Measurements from ENCODE around the gene UBE2L3. TPM values are rescaled to one million over a fixed set of nuclear protein-coding genes. Genes with fewer than 3 reads are reported as not detected.
"Not testable (repeated sequence)": the region's sequence is repeated elsewhere in the genome, so short reads cannot be mapped to it uniquely, and the experiment has no call there.

Gene UBE2L3
- total and polyA plus RNA-seq, 8 donors: 23.1 to 94.2 (median 50.7) TPM

DNA sequence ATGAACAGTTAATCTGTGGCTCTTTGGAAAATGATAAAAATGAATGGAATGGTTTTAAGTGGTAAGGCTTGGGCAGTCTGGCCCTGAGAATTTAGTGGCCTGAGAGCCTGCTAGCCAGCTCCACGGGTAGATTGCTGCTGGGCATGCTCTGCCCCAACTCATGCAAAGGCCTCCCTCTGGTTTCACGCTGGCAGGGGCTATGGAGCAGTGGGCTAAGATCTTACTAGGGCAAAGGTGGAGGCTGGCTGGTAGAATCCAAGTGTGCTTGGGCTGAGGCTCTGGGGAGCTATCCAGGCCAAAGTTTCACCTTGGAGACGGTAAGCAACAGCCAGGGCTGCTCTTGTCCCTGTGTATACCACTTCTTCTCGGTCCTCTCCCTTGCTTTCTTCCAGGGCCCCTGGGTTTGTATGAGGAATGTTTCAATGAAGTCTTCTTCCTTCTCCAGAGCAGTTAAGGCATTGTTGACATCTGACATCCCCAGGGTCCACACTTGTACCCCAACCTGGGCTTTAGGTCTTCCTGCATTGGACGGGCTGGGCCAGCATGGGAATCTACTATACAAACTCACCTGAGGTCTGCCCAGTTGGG lies 27.4 kb downstream of the UBE2L3 start:
- intact Hi-C loops (cut with DNase I; ENCODE audit: low total_unique reads): no loop called here
- Histone ChIP-seq H3K9me3 (no peaks in the 10 kb centered on the region), H3K27ac (no peak overlapping the region), H3K36me3 (peaks cover 29 to 59% (median 51%) of the 10 kb centered on the region in 4 donors), H3K4me3 (no peak overlapping the region), H3K27me3 (no peaks in the 10 kb centered on the region), H3K4me1 (peaks cover 22 to 61% (median 45%) of the 10 kb centered on the region in 4 donors)
- TF ChIP-seq EP300 (IDR thresholded peaks at IDR 0.05) (no peak), POLR2AphosphoS5 (IDR thresholded peaks at IDR 0.05) (no peak), POLR2A (IDR thresholded peaks at IDR 0.05) (no peak)
- TF ChIP-seq, protein P1, sequence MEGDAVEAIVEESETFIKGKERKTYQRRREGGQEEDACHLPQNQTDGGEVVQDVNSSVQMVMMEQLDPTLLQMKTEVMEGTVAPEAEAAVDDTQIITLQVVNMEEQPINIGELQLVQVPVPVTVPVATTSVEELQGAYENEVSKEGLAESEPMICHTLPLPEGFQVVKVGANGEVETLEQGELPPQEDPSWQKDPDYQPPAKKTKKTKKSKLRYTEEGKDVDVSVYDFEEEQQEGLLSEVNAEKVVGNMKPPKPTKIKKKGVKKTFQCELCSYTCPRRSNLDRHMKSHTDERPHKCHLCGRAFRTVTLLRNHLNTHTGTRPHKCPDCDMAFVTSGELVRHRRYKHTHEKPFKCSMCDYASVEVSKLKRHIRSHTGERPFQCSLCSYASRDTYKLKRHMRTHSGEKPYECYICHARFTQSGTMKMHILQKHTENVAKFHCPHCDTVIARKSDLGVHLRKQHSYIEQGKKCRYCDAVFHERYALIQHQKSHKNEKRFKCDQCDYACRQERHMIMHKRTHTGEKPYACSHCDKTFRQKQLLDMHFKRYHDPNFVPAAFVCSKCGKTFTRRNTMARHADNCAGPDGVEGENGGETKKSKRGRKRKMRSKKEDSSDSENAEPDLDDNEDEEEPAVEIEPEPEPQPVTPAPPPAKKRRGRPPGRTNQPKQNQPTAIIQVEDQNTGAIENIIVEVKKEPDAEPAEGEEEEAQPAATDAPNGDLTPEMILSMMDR (IDR thresholded peaks at IDR 0.05): no peak
- 57 to 80% (median 68%) methylated on average over 5 of the region's 5 CpGs for WGBS, 5 donors
- DNase-seq: no peak

DNA sequence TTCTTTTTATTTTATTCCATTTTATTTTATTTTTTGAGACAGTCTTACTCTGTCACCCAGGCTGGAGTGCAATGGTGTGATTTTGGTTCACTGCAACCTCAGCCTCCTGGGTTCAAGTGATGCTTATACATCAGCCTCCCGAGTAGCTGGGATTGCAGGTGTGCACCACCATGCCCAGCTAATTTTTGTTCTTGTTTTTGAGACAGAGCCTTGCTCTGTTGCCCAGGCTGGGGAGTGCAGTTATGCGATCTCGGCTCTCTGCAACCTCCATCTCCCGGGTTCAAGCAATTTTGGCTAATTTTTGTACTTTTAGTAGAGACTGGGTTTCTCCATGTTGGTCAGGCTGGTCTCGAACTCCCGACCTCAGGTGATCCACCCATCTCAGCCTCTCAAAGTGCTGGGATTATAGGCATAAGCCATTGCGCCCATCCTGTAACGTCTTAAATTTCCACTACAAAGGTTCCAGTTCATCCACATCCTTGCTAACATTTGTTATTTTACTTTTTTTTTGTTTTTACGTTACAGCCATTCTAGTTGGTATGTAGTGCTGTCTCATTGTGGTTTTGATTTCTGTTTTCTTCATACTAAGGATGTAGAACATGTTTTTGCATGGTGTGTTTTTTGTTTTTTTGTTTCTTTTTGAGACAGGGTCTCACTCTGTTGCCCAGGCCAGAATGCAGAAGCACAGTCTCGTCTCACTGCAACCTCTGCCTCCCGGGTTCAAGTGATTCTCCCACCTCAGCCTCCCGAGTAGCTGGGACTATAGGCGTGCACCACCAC lies 29.0 kb downstream of the UBE2L3 start:
- H3K4me3 ChIP-seq; H3K9me3 ChIP-seq; intact Hi-C loops (cut with DNase I; ENCODE audit: low total_unique reads); H3K27me3 ChIP-seq; H3K27ac ChIP-seq; DNase-seq: not testable (repeated sequence)
- Histone ChIP-seq H3K36me3 (peaks cover 29 to 59% (median 51%) of the 10 kb centered on the region in 4 donors), H3K4me1 (peaks cover 6 to 51% (median 31%) of the 10 kb centered on the region in 4 donors)
- 89 to 98% (median 95%) methylated on average over 13 of the region's 13 CpGs for WGBS, 5 donors

DNA sequence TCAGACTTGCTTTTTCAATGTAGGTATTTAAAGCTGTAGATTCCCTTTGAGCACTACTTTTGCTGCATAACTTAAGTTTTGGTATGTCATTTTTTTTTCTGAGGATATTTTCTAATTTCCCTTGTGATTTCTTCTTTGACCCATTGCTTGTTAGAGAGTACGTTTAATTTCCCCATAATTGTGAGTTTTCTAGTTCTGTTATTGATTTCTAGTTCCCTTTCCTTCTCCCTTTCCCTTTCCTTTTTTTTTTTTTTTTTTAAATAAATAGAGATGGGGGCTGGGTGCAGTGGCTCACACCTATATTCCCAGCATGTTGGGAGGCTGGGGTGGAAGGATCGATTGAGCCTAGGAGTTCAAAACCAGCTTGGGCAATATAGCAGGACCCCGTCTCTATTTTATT lies 30.8 kb downstream of the UBE2L3 start:
- TF ChIP-seq, protein P1 (IDR thresholded peaks at IDR 0.05): no peak
- TF ChIP-seq POLR2AphosphoS5 (IDR thresholded peaks at IDR 0.05) (no peak), EP300 (IDR thresholded peaks at IDR 0.05) (no peak), POLR2A (IDR thresholded peaks at IDR 0.05) (no peak)
- Histone ChIP-seq H3K4me3 (no peak overlapping the region), H3K4me1 (peaks cover 0 to 43% (median 23%) of the 10 kb centered on the region in 4 donors), H3K27ac (no peak overlapping the region), H3K36me3 (peaks cover 23 to 49% (median 43%) of the 10 kb centered on the region in 4 donors), H3K27me3 (no peaks in the 10 kb centered on the region), H3K9me3 (no peaks in the 10 kb centered on the region)
- intact Hi-C loops (cut with DNase I; ENCODE audit: low total_unique reads): no loop called here
- DNase-seq: no peak
- WGBS, 5 donors: 83 to 96% (median 92%) methylated on average over 3 of the region's 3 CpGs

DNA sequence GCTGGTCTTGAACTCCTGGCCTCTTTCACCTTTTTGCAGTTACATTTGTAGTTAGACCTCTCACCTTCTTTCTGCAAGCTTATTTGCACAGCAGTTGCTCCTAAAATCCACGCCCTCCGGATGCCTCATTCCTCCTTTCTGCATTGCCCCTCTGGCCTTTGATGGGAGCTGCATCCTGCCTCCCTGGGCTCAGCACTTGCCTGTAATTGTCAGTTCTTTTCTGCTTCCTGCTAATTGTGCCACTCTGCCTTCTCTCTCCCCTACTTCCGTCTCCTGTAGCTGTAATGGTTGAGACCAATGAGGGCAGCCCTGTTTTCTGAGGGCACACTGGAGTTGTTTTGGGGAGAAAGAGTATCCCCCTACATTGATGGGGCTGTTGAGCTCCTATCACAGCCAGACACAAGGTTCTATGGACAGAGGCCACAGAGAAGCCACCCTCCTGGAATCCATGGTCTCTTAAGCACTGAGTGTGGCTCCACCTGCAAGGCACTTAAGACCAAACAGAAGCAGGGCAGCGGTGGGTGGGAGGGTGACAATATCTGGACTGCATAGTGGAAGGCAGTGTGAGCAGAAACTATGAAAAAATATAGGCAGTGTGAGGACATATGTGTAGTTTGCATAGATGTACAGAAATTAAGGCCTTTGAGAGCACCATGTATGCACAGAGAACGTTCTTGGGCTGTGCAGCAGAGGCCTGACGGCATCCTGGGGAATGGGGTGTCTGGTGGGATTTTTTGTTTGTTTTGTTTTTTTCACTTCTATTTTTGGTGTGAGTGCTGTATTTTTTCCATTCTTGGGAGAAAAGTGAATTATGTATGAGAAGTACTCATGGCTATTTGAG lies 31.8 kb downstream of the UBE2L3 start:
- no peaks in the 10 kb centered on the region for H3K27me3 ChIP-seq
- no peak for DNase-seq
- TF ChIP-seq EP300 (IDR thresholded peaks at IDR 0.05) (no peak), POLR2A (IDR thresholded peaks at IDR 0.05) (no peak), POLR2AphosphoS5 (IDR thresholded peaks at IDR 0.05) (no peak)
- TF ChIP-seq, protein P1 (IDR thresholded peaks at IDR 0.05): no peak
- H3K36me3 ChIP-seq: peaks cover 14 to 40% (median 34%) of the 10 kb centered on the region in 4 donors
- no peak overlapping the region for H3K27ac ChIP-seq
- intact Hi-C loops (cut with DNase I; ENCODE audit: low total_unique reads): no loop called here
- no peak overlapping the region for H3K4me3 ChIP-seq
- no peaks in the 10 kb centered on the region for H3K9me3 ChIP-seq
- WGBS, 5 donors: 81 to 89% (median 83%) methylated on average over 6 of the region's 6 CpGs
- H3K4me1 ChIP-seq: peaks cover 0 to 34% (median 17%) of the 10 kb centered on the region in 4 donors

All from stomach (tissue), 9 donors.